GM20000 (cell line): ENCODE results near the gene NR2F6.
"Not testable (repeated sequence)": the region's sequence is repeated elsewhere in the genome, so short reads cannot be mapped to it uniquely, and the experiment has no call there.

Experiments used
- DNase-seq: peaks from one replicate; pipeline ENCODE4 v3.0.0; 2012; ENCODE audit warnings: low spot score
- CTCF ChIP-seq: IDR thresholded peaks from 2 replicates; pipeline ENCODE4 v1.5.1; 2012; ENCODE audit warnings: mild to moderate bottlenecking, control low read depth; ENCODE audit errors: extremely low read depth, missing control alignments

NR2F6 gene

GRCh38 chr19:17200408-17201079 lies 45.2 kb downstream of the NR2F6 start:
- no peak for DNase-seq
- no peak for TF ChIP-seq CTCF

- no peak for DNase-seq
- TF ChIP-seq CTCF, result no peak
Observed at GRCh38 chr19:17197666-17198065, 48.1 kb downstream of the NR2F6 start.

- no peak for TF ChIP-seq CTCF
- no peak for DNase-seq
Observed at GRCh38 chr19:17196610-17197009, 49.1 kb downstream of the NR2F6 start.

- DNase-seq, result no peak
- TF ChIP-seq CTCF, result no peak
Observed at GRCh38 chr19:17195106-17195505, 50.6 kb downstream of the NR2F6 start.

- DNase-seq, result no peak
- no peak for TF ChIP-seq CTCF
Observed at GRCh38 chr19:17194608-17195007, 51.1 kb downstream of the NR2F6 start.

- no peak for TF ChIP-seq CTCF
- no peak for DNase-seq
Observed at GRCh38 chr19:17192751-17193150, 53.0 kb downstream of the NR2F6 start.

- DNase-seq, result not testable (repeated sequence)
Observed at GRCh38 chr19:17191736-17192135, 54.0 kb downstream of the NR2F6 start.

GRCh38 chr19:17185590-17185989 lies 60.1 kb downstream of the NR2F6 start:
- DNase-seq, result no peak
- TF ChIP-seq CTCF, result no peak
